ENCODE measurements around the gene VEPH1. TPM values are rescaled to one million over a fixed set of nuclear protein-coding genes. Genes with fewer than 3 reads are reported as not detected.

The VEPH1 gene
- total RNA-seq, 3 donors from 2014 or later = 0.21 to 0.23 TPM; not detected in 1

DNA sequence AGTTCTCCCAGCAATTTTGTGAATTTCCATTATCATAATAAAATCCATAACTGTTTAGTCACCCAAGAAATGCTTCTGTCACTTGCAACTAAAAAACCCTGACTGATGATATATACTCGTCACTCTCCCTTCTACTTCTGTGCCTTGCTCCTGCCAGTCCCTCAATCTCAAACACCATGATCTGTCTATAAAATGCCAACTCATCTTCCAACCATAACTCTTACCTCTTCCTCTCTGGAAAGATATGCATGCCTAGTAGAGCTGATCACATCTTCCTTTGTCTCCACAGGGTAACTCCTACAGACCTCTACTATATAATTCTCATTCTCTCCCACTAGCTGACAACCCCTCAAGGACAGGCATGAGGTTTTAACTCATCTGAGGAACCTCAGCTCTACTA lies 5.2 kb upstream of the VEPH1 start:
- no peak for ATAC-seq
- no peak for DNase-seq

DNA sequence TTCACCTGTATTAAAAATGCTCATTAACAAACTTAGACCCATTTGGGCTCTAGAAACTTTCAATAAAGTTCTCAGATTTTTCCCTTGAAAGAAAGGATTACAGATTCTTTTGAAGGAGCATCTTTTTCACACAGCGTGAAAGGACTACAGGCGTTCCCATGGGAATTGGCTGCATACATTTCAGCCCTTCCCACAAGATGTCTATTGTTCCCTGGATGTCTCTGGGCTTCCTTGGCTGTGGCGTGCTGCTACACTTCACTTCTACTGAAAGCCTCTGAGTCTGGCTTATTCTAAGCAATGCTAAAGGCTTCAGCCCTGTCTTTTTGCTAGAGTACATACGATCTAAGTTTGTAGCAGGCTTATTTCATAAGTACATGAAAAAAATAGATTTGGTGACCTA lies 1.4 kb downstream of the VEPH1 start:
- ATAC-seq (no peak), DNase-seq (no peak)
- H3K9me3 Mint-ChIP-seq = no peaks in the 10 kb centered on the region
- H3K4me3 Mint-ChIP-seq = no peak overlapping the region
- H3K4me1 Mint-ChIP-seq (ENCODE audit: low read depth) = no peaks in the 10 kb centered on the region
- H3K36me3 Mint-ChIP-seq (ENCODE audit: insufficient read depth) = no peaks in the 10 kb centered on the region
- H3K27me3 Mint-ChIP-seq (ENCODE audit: low read depth) = peaks cover 15% of the 10 kb centered on the region

More for the DNA sequence above, 5.2 kb upstream of the VEPH1 start:
- H3K9me3 Mint-ChIP-seq = no peaks in the 10 kb centered on the region
- peaks cover 2% of the 10 kb centered on the region for H3K27me3 Mint-ChIP-seq (ENCODE audit: low read depth)
- no peak overlapping the region for H3K4me3 Mint-ChIP-seq
- H3K4me1 Mint-ChIP-seq (ENCODE audit: low read depth) = no peaks in the 10 kb centered on the region
- H3K36me3 Mint-ChIP-seq (ENCODE audit: insufficient read depth) = no peaks in the 10 kb centered on the region

DNA sequence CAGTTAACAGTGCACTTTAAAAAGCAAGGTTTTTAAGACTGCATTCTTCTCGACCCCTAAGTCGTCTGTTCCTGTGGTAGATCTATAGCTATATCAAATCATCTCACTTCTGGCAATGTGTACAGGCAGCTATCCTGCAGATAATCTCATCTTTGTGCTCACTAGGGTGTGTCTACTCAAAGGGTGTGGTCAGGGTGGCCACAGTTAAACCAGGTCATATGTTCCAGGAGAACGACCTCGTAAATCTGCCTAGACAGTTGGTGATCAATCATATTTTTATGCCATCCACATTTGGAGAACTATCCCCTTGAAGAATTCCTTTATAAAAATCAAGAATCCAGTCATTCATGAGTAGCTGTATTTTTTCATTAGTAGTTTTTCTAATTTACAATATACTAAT lies 3.0 kb downstream of the VEPH1 start:
- Mint-ChIP-seq H3K4me1 (ENCODE audit: low read depth) (no peaks in the 10 kb centered on the region), H3K27me3 (ENCODE audit: low read depth) (peaks cover 15% of the 10 kb centered on the region), H3K9me3 (no peaks in the 10 kb centered on the region), H3K36me3 (ENCODE audit: insufficient read depth) (no peaks in the 10 kb centered on the region), H3K4me3 (no peak overlapping the region)
- DNase-seq (no peak), ATAC-seq (no peak)

DNA sequence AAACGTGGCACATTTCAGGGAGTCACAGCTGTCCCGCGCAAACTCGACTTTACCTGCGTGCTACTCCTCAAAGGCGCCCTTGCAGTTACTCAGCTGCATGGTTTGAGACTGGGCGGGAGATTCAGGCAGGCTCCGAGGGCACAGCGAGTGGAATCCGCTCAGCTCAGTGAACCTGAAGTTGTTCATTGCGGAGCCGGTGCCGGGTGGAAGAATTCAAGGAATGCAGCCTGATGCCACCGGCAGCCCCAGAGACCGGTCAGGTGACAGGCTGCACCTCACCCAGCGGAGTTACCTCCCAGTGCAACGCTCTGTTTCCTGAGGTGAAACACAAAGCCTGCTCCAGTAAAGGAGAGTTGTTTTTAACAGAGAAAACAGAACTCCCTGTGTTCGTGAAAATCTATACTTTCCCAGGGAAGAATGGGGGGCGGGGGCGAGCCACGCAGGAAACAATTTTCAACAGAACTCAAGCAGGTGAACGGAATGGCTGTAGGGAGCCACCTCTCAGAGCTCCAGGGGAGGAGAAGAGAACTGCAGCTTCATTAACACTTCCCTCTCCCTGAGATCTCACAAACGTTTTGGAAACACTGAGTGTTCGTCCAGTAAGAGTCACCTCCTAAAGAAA lies 3.8 kb downstream of the VEPH1 start:
- H3K9me3 Mint-ChIP-seq = no peaks in the 10 kb centered on the region
- H3K4me3 Mint-ChIP-seq = no peak overlapping the region
- no peaks in the 10 kb centered on the region for H3K4me1 Mint-ChIP-seq (ENCODE audit: low read depth)
- DNase-seq = no peak
- peak; percentile 35 to 40 for ATAC-seq
- H3K27me3 Mint-ChIP-seq (ENCODE audit: low read depth) = peaks cover 16% of the 10 kb centered on the region
- no peaks in the 10 kb centered on the region for H3K36me3 Mint-ChIP-seq (ENCODE audit: insufficient read depth)

DNA sequence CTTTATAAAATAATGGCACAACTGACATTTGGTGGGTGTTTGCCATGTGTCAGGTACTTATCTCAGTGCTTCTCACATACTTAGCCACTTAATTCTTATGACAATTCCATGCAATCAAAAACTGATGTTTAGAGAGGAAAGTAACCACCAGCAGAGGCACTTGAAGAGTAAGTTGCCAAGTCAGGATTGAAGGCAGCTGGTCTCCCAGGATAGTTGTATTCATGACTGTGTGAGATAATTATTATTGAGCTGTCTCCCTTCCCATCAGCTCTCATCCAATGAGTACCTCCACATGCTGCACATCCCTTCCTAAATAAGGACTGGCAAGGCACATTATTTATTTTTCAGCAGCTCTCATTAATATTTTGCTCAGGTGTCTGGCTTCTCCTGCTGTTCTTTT lies 4.8 kb downstream of the VEPH1 start:
- ATAC-seq (no peak), DNase-seq (no peak)
- H3K4me1 Mint-ChIP-seq (ENCODE audit: low read depth) = no peaks in the 10 kb centered on the region
- H3K4me3 Mint-ChIP-seq = no peak overlapping the region
- H3K36me3 Mint-ChIP-seq (ENCODE audit: insufficient read depth) = no peaks in the 10 kb centered on the region
- H3K9me3 Mint-ChIP-seq = no peaks in the 10 kb centered on the region
- H3K27me3 Mint-ChIP-seq (ENCODE audit: low read depth) = peaks cover 23% of the 10 kb centered on the region

DNA sequence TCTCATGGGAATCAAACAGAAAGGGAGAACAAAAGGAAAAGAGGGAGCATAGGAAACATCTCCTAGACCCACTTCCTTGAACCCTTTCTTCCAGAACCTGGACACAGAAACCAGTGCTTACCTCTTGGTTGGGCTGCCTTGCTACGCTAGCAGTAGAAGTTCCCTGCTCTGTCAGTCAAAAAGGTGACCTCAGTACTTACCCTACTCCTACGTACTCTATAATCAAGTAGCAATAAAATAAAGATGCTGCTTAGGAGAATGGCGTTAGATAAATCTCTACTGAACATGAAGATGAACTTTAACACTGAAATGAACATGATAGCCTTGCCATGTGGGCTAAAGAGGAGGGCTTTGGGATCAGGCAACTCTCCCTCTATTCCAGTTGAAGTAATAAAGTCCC lies 7.4 kb downstream of the VEPH1 start:
- Mint-ChIP-seq H3K36me3 (ENCODE audit: insufficient read depth) (no peaks in the 10 kb centered on the region), H3K9me3 (no peaks in the 10 kb centered on the region), H3K4me3 (no peak overlapping the region), H3K27me3 (ENCODE audit: low read depth) (peaks cover 21% of the 10 kb centered on the region), H3K4me1 (ENCODE audit: low read depth) (no peaks in the 10 kb centered on the region)
- ATAC-seq = no peak
- no peak for DNase-seq

DNA sequence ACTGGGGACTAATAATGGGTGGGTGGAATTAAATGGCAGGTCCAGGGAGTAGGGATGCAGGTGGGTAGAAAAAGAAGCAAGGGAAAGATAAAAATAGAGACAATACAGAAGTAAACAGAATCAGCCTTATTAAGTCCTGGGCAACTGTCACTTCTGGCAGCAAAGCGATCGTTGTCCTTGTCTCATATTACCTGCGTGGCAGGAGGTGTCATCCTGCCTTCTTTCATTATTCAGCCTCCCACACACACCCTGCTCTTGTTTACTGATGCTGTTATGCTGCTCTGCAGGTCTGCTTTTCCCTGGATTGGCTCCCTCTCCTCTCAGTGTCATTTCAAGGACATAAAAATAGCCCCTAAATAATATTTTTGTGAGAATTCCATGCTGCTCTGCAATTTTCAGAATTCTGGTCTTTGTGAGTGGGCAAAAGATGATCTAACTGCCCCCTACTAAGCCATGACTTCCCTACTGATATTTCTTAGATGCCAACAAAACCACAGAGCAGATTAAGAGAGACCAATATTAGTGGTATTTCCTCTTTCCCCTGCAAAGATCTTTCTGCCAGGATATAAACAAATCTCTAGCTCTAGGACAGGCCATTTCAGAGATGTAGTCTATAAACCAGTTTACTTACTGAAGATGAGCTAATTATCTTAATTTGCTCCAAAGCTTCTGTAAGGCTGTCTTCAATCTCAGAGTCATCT lies 8.5 kb downstream of the VEPH1 start:
- no peaks in the 10 kb centered on the region for H3K36me3 Mint-ChIP-seq (ENCODE audit: insufficient read depth)
- no peaks in the 10 kb centered on the region for H3K4me1 Mint-ChIP-seq (ENCODE audit: low read depth)
- no peak overlapping the region for H3K4me3 Mint-ChIP-seq
- ATAC-seq (no peak), DNase-seq (no peak)
- peaks cover 16% of the 10 kb centered on the region for H3K27me3 Mint-ChIP-seq (ENCODE audit: low read depth)
- no peaks in the 10 kb centered on the region for H3K9me3 Mint-ChIP-seq

DNA sequence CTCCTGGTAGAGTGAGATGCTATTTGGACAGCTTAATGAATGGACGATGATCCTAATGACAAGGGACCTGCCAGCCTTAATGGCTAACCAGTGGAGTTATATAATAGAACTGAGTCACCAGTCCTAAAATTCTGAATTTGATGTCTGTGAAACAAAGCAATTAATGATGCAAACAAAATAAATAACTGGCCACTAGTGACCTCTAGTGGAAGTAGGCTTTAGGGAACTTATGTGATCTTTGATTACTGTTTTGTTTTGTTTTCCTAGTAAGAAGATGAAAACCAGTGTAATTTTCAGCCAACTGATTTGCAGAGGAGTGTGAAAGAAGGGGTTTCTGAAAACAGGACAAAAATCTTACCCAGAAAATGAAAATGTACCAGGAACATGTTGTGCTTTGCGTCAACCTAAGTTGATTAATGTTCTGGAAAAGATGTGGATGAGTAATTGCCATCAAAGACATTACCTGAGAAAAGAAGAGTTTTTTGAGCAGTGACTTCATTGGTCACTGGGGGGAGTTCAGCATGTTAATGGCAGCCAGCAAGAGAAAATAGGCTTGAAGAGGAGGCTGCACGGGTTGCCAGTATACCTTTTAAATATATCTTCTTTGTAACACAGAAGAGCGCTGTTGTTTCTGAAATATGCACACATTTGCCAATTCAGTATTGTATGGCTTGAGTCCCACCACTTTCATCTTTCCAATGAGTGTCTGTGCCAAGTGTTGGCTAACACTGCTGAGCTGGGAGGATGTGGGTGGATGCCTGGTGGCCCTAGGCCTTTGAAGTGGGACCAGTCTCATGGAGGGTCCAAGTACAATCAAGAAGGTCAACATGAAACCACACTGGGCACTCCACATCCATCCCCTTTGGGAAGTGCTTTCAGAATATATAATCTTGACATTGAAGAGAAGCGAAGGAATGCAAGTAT lies 9.3 kb downstream of the VEPH1 start:
- H3K9me3 Mint-ChIP-seq = no peaks in the 10 kb centered on the region
- no peak overlapping the region for H3K4me3 Mint-ChIP-seq
- DNase-seq (no peak), ATAC-seq (no peak)
- H3K36me3 Mint-ChIP-seq (ENCODE audit: insufficient read depth) = no peaks in the 10 kb centered on the region
- H3K27me3 Mint-ChIP-seq (ENCODE audit: low read depth) = peaks cover 17% of the 10 kb centered on the region
- no peaks in the 10 kb centered on the region for H3K4me1 Mint-ChIP-seq (ENCODE audit: low read depth)

DNA sequence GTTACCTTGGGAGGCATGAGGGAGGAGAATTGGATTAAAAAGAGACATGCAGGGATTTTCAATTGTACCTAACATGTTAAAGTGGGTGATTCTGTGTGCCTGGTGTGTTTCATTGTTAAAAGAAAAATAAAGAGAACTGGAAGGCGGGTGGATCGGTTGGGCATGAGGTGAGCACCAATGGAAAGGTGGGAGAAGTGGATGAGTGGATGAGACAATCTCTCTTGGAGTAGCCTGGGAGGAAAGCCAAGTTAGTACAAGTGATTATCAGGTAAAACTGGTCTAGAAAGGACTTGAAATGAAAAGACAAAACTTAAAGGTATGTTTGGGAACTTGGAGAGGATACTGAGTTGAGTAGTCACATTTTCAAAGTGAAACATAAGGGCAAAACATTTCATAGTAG lies 12.1 kb downstream of the VEPH1 start:
- no peaks in the 10 kb centered on the region for H3K9me3 Mint-ChIP-seq
- no peaks in the 10 kb centered on the region for H3K36me3 Mint-ChIP-seq (ENCODE audit: insufficient read depth)
- ATAC-seq = no peak
- H3K27me3 Mint-ChIP-seq (ENCODE audit: low read depth) = peaks cover 12% of the 10 kb centered on the region
- H3K4me3 Mint-ChIP-seq = no peak overlapping the region
- DNase-seq = no peak
- no peaks in the 10 kb centered on the region for H3K4me1 Mint-ChIP-seq (ENCODE audit: low read depth)

DNA sequence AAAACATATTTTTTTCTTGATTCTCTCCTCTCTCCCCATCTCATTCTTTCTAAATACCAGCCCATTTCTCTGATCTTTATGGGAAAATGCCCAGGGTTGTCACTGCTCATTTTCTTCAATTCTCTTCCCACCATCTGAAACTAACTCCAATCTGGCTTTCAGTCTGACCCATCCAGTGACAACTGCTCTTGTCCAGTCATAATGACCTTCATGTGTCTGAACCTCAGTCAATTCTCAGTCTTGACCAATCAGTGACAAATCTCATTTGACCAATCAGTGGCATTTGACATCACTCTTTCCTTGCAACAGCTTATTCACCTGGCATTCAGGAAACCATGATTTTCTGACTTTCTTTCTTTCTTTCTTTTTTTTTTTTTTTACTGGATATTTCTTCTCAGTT lies 15.1 kb downstream of the VEPH1 start:
- peaks cover 10% of the 10 kb centered on the region for H3K27me3 Mint-ChIP-seq (ENCODE audit: low read depth)
- DNase-seq (no peak), ATAC-seq (no peak)
- H3K4me1 Mint-ChIP-seq (ENCODE audit: low read depth) = no peaks in the 10 kb centered on the region
- H3K9me3 Mint-ChIP-seq = no peaks in the 10 kb centered on the region
- H3K36me3 Mint-ChIP-seq (ENCODE audit: insufficient read depth) = no peaks in the 10 kb centered on the region
- H3K4me3 Mint-ChIP-seq = no peak overlapping the region

DNA sequence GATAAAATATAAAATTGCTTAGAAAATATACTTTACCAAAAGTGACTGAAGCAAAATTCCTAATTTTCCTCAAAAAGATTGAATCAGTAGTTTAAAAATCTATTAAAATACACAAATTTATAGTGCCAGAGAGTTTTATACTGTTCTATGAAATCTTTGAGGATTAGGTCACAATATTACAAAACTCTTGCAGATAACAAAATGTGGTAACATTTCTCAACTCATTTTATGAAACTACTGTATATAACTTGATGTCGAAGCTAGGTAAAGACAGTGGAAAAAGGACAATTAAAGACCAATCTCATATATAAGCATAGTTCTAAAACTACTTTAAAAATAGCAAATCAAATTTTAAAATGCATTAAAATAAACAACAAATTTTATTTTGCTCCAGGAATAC lies 15.9 kb downstream of the VEPH1 start:
- Mint-ChIP-seq H3K4me3 (no peak overlapping the region), H3K36me3 (ENCODE audit: insufficient read depth) (no peaks in the 10 kb centered on the region), H3K9me3 (no peaks in the 10 kb centered on the region), H3K4me1 (ENCODE audit: low read depth) (no peaks in the 10 kb centered on the region), H3K27me3 (ENCODE audit: low read depth) (peaks cover 15% of the 10 kb centered on the region)
- ATAC-seq = no peak
- DNase-seq = no peak

DNA sequence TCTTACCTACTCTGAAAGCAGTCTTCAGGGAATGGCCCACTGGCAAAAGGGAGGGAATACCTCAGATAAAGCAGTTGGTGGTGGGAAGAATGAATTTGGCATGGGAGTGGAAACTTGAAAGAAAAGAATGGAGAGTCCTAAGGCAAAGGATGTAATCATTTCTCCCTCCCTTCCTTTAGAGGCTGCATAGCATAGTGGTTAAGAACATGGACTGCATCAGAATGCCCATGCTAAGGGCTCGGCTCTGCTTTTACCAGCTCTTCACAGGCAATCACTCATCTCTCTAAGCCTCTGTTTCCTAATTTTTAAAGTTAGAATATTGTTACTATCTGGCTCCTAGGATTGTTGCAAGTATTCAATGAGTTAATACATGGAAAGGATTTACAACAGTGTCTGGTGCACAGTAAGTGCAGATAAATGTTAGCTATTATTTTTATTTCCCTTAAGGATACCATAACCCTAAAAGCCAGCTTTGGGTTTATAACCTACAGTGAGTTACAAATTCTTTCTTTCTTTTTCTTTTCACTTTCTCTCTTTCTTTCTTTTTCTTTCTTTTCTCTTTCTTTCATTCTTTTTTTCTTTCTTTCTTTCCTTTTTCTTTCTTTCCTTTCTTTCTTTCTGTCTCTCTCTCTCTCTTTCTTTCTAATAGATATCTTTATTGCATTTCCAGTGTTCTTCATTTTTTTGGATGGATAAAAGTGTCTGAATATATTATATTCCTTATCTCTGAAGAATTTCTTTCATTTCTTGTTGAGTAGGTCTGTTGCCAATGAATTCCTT lies 23.6 kb downstream of the VEPH1 start:
- Mint-ChIP-seq H3K27me3 (ENCODE audit: low read depth) (peaks cover 14% of the 10 kb centered on the region), H3K36me3 (ENCODE audit: insufficient read depth) (no peaks in the 10 kb centered on the region), H3K9me3 (no peaks in the 10 kb centered on the region), H3K4me1 (ENCODE audit: low read depth) (no peaks in the 10 kb centered on the region), H3K4me3 (no peak overlapping the region)
- DNase-seq (no peak), ATAC-seq (no peak)

DNA sequence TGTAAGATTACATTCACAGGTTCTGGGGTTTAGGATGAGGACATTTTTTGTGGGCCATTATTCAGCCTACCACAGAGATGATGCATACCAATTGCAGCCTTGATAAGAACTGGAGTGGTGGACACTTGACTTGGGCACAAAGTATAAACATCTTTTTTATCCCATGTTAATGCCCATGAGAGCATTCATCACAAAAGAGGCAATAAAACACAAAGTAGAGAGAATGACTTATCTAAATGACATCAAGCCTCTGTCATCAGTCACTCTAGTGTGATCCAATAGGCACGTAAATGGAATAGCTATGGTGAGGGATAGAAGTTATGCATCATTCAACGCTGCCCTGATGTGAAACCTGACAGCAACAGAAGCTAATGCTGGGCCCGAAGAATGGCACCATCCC lies 25.8 kb downstream of the VEPH1 start:
- H3K36me3 Mint-ChIP-seq (ENCODE audit: insufficient read depth) = no peaks in the 10 kb centered on the region
- H3K4me1 Mint-ChIP-seq (ENCODE audit: low read depth) = no peaks in the 10 kb centered on the region
- ATAC-seq (no peak), DNase-seq (no peak)
- H3K4me3 Mint-ChIP-seq = no peak overlapping the region
- no peaks in the 10 kb centered on the region for H3K9me3 Mint-ChIP-seq
- H3K27me3 Mint-ChIP-seq (ENCODE audit: low read depth) = peaks cover 4% of the 10 kb centered on the region

DNA sequence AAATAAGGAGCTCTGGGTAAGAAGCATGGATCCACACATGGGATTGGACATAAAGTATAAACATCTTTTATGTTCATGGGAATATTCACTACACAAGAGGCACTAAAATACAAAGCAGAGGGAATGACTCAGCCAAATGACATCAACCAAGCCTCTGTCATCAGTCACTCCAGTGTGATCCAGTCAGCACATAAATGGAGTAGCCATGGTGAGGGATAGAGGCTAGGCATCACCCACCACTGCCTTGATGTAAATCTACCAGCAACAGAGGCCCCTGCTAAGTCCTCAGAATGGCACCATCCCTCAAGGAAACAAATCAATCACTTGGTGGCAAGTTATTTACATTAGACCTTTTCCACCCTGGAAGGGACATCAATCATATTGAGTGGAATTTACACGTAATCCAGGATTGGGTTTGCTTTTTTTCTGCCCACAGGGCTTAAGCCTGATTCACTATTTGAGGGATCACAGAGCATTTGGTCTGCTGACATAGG lies 27.2 kb downstream of the VEPH1 start:
- Mint-ChIP-seq H3K9me3 (no peaks in the 10 kb centered on the region), H3K4me3 (no peak overlapping the region), H3K36me3 (ENCODE audit: insufficient read depth) (no peaks in the 10 kb centered on the region), H3K27me3 (ENCODE audit: low read depth) (peaks cover 2% of the 10 kb centered on the region), H3K4me1 (ENCODE audit: low read depth) (no peaks in the 10 kb centered on the region)
- no peak for ATAC-seq
- DNase-seq = no peak
